ENCODE data around the gene AVEN. TPM values are rescaled to one million over a fixed set of nuclear protein-coding genes. Genes with fewer than 3 reads are reported as not detected.

Gene AVEN
- total and polyA plus RNA-seq, 9 of the 15 experiments (the other 6 are each of a cell fraction or from before 2014, with no cell fraction given), result 1.5 to 6.4 (median 4.7) TPM

- no peak for TF ChIP-seq MLLT1 (IDR thresholded peaks at IDR 0.05)
- TF ChIP-seq SP2 (IDR thresholded peaks at IDR 0.05; ENCODE audit: extremely low read depth, low read depth, low read length, poor library complexity, severe bottlenecking), result no peak
- no peak for TF ChIP-seq ATF3 (IDR thresholded peaks at IDR 0.05)
- no peak for TF ChIP-seq ATF3 (CRISPR knock-in tag; conservative IDR thresholded peaks at IDR 0.05)
- no peak for TF ChIP-seq RBM15 (IDR thresholded peaks at IDR 0.05; ENCODE audit: insufficient read depth, low read length)
- no peak for TF ChIP-seq CTBP1 (IDR thresholded peaks at IDR 0.05; ENCODE audit: borderline replicate concordance)
Observed at GRCh38 chr15:34076785-34077184, 37.8 kb upstream of the AVEN start (continued).

GRCh38 chr15:34070003-34070402, 31.0 kb upstream of the AVEN start:
- peak in 1 of 4 experiments; percentile 14 for DNase-seq (ENCODE audit: extremely low read depth in 1 of 4, low spot score in 3 of 4)
- ATAC-seq, result peak; percentile 72
- H3K27me3 ChIP-seq (ENCODE audit: control insufficient read depth in 2 of 2, insufficient read depth in 2 of 2, low read length in 2 of 2), result peaks cover 0 to 3% of the 10 kb centered on the region in 2 experiments; a peak in 1 of 5 replicates
- ChIA-PET CTCF (ENCODE audit: low intra/inter-chr PET ratio) (no interaction called here), POLR2A (no interaction called here)
- H2AFZ ChIP-seq (ENCODE audit: low read depth, low read length), result no peak overlapping the region
- intact Hi-C loops (cut with micrococcal nuclease) (no loop called here), in situ Hi-C loops (cut with MboI) (no loop called here)
- no peak overlapping the region for H3K27ac ChIP-seq (ENCODE audit: extremely low read depth, low read depth, low read length)
- H3K9me1 ChIP-seq (ENCODE audit: control insufficient read depth, insufficient read depth, low read length), result no peaks in the 10 kb centered on the region
- no peaks in the 10 kb centered on the region for H4K20me1 ChIP-seq (replicated peaks; ENCODE audit: control insufficient read depth, insufficient read depth, low read length)
- H3K9ac ChIP-seq (ENCODE audit: insufficient read depth in 1 of 2, low read depth in 2 of 2, low read length in 2 of 2), result no peak overlapping the region
- TF ChIP-seq CHD2 (IDR thresholded peaks at IDR 0.05; ENCODE audit: low read depth, low read length) (peak; percentile 85), LARP7 (IDR thresholded peaks at IDR 0.05) (no peak), RHOXF2B (CRISPR knock-in tag; conservative IDR thresholded peaks at IDR 0.05) (no peak), ZNF436 (CRISPR knock-in tag; IDR thresholded peaks at IDR 0.05) (no peak), ZNF668 (CRISPR knock-in tag; IDR thresholded peaks at IDR 0.05) (no peak), OTX1 (CRISPR knock-in tag; IDR thresholded peaks at IDR 0.05) (no peak), HMG20A (CRISPR knock-in tag; conservative IDR thresholded peaks at IDR 0.05) (no peak), CEBPZ (IDR thresholded peaks at IDR 0.05; ENCODE audit: borderline replicate concordance, low read depth, low read length) (no peak)
- no peaks in the 10 kb centered on the region for H3K79me2 ChIP-seq (ENCODE audit: control insufficient read depth, insufficient read depth, low read length)
- H3K4me2 ChIP-seq (ENCODE audit: insufficient read depth, low read length), result no peak overlapping the region
- BruUV-seq (replicated peaks), result no TSS peak
- no peaks in the 10 kb centered on the region for H3K9me3 ChIP-seq (replicated peaks; ENCODE audit: control insufficient read depth, insufficient read depth, low read depth, low read length)
- H3K4me1 ChIP-seq (replicated peaks in 1 of 2; ENCODE audit: control insufficient read depth in 2 of 2, insufficient read depth in 2 of 2, low read length in 2 of 2), result no peaks in the 10 kb centered on the region
- H3K36me3 ChIP-seq (ENCODE audit: control insufficient read depth, insufficient read depth, low read length), result no peaks in the 10 kb centered on the region
- no peak overlapping the region for H3K4me3 ChIP-seq
- FAIRE-seq, result no peak
- WGBS (ENCODE audit: insufficient coverage, low coverage, missing lambda C conversion rate), result 5% methylated on average over 6 of the region's 6 CpGs
